ENCODE results near the gene ETV5. TPM values are rescaled to one million over a fixed set of nuclear protein-coding genes. Genes with fewer than 3 reads are reported as not detected.
"Not testable (repeated sequence)": the region's sequence is repeated elsewhere in the genome, so short reads cannot be mapped to it uniquely, and the experiment has no call there.

The ETV5 gene
- total RNA-seq, 2 donors from 2014 or later, result 0.99 to 1.2 TPM

GRCh38 chr3:186022931-186023330, 86.0 kb downstream of the ETV5 start:
- no peak for ATAC-seq (replicated peaks)
- no peak overlapping the region for H3K4me3 Mint-ChIP-seq
- no peak overlapping the region for H3K27ac Mint-ChIP-seq
- no peaks in the 10 kb centered on the region for H3K36me3 Mint-ChIP-seq (ENCODE audit: low read depth)
- peaks cover 21% of the 10 kb centered on the region for H3K27me3 Mint-ChIP-seq
- peaks cover 4% of the 10 kb centered on the region for H3K4me1 Mint-ChIP-seq
- H3K9me3 Mint-ChIP-seq, result no peaks in the 10 kb centered on the region

GRCh38 chr3:186021673-186022362, 87.1 kb downstream of the ETV5 start:
- ATAC-seq (replicated peaks), result no peak
- Mint-ChIP-seq H3K4me3 (no peak overlapping the region), H3K9me3 (no peaks in the 10 kb centered on the region), H3K27me3 (peaks cover 26% of the 10 kb centered on the region), H3K27ac (no peak overlapping the region), H3K36me3 (ENCODE audit: low read depth) (no peaks in the 10 kb centered on the region), H3K4me1 (peaks cover 4% of the 10 kb centered on the region)

GRCh38 chr3:186021250-186021649, 87.6 kb downstream of the ETV5 start:
- not testable (repeated sequence) for ATAC-seq (replicated peaks); H3K9me3 Mint-ChIP-seq; H3K36me3 Mint-ChIP-seq (ENCODE audit: low read depth); H3K27ac Mint-ChIP-seq; H3K4me1 Mint-ChIP-seq; H3K4me3 Mint-ChIP-seq
- peaks cover 23% of the 10 kb centered on the region for H3K27me3 Mint-ChIP-seq

GRCh38 chr3:186019288-186019687, 89.6 kb downstream of the ETV5 start:
- H3K27me3 Mint-ChIP-seq, result peaks cover 16% of the 10 kb centered on the region
- not testable (repeated sequence) for H3K27ac Mint-ChIP-seq; H3K4me1 Mint-ChIP-seq; H3K4me3 Mint-ChIP-seq; H3K9me3 Mint-ChIP-seq; ATAC-seq (replicated peaks); H3K36me3 Mint-ChIP-seq (ENCODE audit: low read depth)

GRCh38 chr3:186014866-186015265, 94.0 kb downstream of the ETV5 start:
- H3K4me3 Mint-ChIP-seq, result no peak overlapping the region
- H3K4me1 Mint-ChIP-seq, result no peaks in the 10 kb centered on the region
- H3K27ac Mint-ChIP-seq, result no peak overlapping the region
- H3K36me3 Mint-ChIP-seq (ENCODE audit: low read depth), result no peaks in the 10 kb centered on the region
- H3K27me3 Mint-ChIP-seq, result peaks cover 28% of the 10 kb centered on the region
- H3K9me3 Mint-ChIP-seq, result no peaks in the 10 kb centered on the region
- no peak for ATAC-seq (replicated peaks)

- Mint-ChIP-seq H3K27me3 (peaks cover 23% of the 10 kb centered on the region), H3K4me1 (no peaks in the 10 kb centered on the region), H3K36me3 (ENCODE audit: low read depth) (no peaks in the 10 kb centered on the region), H3K4me3 (no peak overlapping the region), H3K27ac (no peak overlapping the region), H3K9me3 (no peaks in the 10 kb centered on the region)
- ATAC-seq (replicated peaks), result no peak
Measured at GRCh38 chr3:186013312-186013711, 95.6 kb downstream of the ETV5 start.

- Mint-ChIP-seq H3K4me3 (no peak overlapping the region), H3K27me3 (peaks cover 18% of the 10 kb centered on the region), H3K36me3 (ENCODE audit: low read depth) (no peaks in the 10 kb centered on the region), H3K9me3 (no peaks in the 10 kb centered on the region), H3K27ac (no peak overlapping the region), H3K4me1 (no peaks in the 10 kb centered on the region)
- no peak for ATAC-seq (replicated peaks)
Measured at GRCh38 chr3:186012137-186012536, 96.8 kb downstream of the ETV5 start.

GRCh38 chr3:186004671-186005070, 104.2 kb downstream of the ETV5 start:
- no peaks in the 10 kb centered on the region for H3K36me3 Mint-ChIP-seq (ENCODE audit: low read depth)
- no peak for ATAC-seq (replicated peaks)
- H3K9me3 Mint-ChIP-seq, result no peaks in the 10 kb centered on the region
- peaks cover 12% of the 10 kb centered on the region for H3K27me3 Mint-ChIP-seq
- no peak overlapping the region for H3K27ac Mint-ChIP-seq
- no peaks in the 10 kb centered on the region for H3K4me1 Mint-ChIP-seq
- H3K4me3 Mint-ChIP-seq, result no peak overlapping the region

GRCh38 chr3:186004209-186004608, 104.7 kb downstream of the ETV5 start:
- no peak for ATAC-seq (replicated peaks)
- H3K9me3 Mint-ChIP-seq, result no peaks in the 10 kb centered on the region
- peaks cover 12% of the 10 kb centered on the region for H3K27me3 Mint-ChIP-seq
- H3K27ac Mint-ChIP-seq, result no peak overlapping the region
- H3K4me3 Mint-ChIP-seq, result no peak overlapping the region
- H3K4me1 Mint-ChIP-seq, result no peaks in the 10 kb centered on the region
- H3K36me3 Mint-ChIP-seq (ENCODE audit: low read depth), result no peaks in the 10 kb centered on the region

GRCh38 chr3:186003610-186004009, 105.3 kb downstream of the ETV5 start:
- Mint-ChIP-seq H3K27me3 (peaks cover 12% of the 10 kb centered on the region), H3K9me3 (no peaks in the 10 kb centered on the region), H3K4me1 (no peaks in the 10 kb centered on the region), H3K36me3 (ENCODE audit: low read depth) (no peaks in the 10 kb centered on the region), H3K27ac (no peak overlapping the region), H3K4me3 (no peak overlapping the region)
- peak; percentile 58 for ATAC-seq (replicated peaks)

- H3K27ac Mint-ChIP-seq, result no peak overlapping the region
- no peak for ATAC-seq (replicated peaks)
- H3K36me3 Mint-ChIP-seq (ENCODE audit: low read depth), result no peaks in the 10 kb centered on the region
- H3K4me3 Mint-ChIP-seq, result no peak overlapping the region
- H3K27me3 Mint-ChIP-seq, result peaks cover 12% of the 10 kb centered on the region
- no peaks in the 10 kb centered on the region for H3K9me3 Mint-ChIP-seq
- H3K4me1 Mint-ChIP-seq, result no peaks in the 10 kb centered on the region
Measured at GRCh38 chr3:186002884-186003472, 105.9 kb downstream of the ETV5 start.

- H3K27ac Mint-ChIP-seq, result no peak overlapping the region
- H3K4me3 Mint-ChIP-seq, result no peak overlapping the region
- H3K4me1 Mint-ChIP-seq, result no peaks in the 10 kb centered on the region
- ATAC-seq (replicated peaks), result no peak
- H3K36me3 Mint-ChIP-seq (ENCODE audit: low read depth), result no peaks in the 10 kb centered on the region
- H3K9me3 Mint-ChIP-seq, result no peaks in the 10 kb centered on the region
- H3K27me3 Mint-ChIP-seq, result peaks cover 12% of the 10 kb centered on the region
Measured at GRCh38 chr3:186001842-186002241, 107.0 kb downstream of the ETV5 start.

- no peaks in the 10 kb centered on the region for H3K9me3 Mint-ChIP-seq
- H3K4me1 Mint-ChIP-seq, result no peaks in the 10 kb centered on the region
- H3K27ac Mint-ChIP-seq, result no peak overlapping the region
- no peaks in the 10 kb centered on the region for H3K36me3 Mint-ChIP-seq (ENCODE audit: low read depth)
- ATAC-seq (replicated peaks), result no peak
- H3K4me3 Mint-ChIP-seq, result no peak overlapping the region
- H3K27me3 Mint-ChIP-seq, result peaks cover 12% of the 10 kb centered on the region
Measured at GRCh38 chr3:185999221-185999620, 109.7 kb downstream of the ETV5 start.

GRCh38 chr3:185998136-185998535, 110.8 kb downstream of the ETV5 start:
- H3K4me3 Mint-ChIP-seq, result no peak overlapping the region
- ATAC-seq (replicated peaks), result no peak
- peaks cover 12% of the 10 kb centered on the region for H3K27me3 Mint-ChIP-seq
- no peak overlapping the region for H3K27ac Mint-ChIP-seq
- H3K9me3 Mint-ChIP-seq, result no peaks in the 10 kb centered on the region
- H3K36me3 Mint-ChIP-seq (ENCODE audit: low read depth), result no peaks in the 10 kb centered on the region
- H3K4me1 Mint-ChIP-seq, result no peaks in the 10 kb centered on the region

GRCh38 chr3:185997130-185997529, 111.8 kb downstream of the ETV5 start:
- no peaks in the 10 kb centered on the region for H3K36me3 Mint-ChIP-seq (ENCODE audit: low read depth)
- no peak overlapping the region for H3K27ac Mint-ChIP-seq
- H3K4me1 Mint-ChIP-seq, result no peaks in the 10 kb centered on the region
- ATAC-seq (replicated peaks), result no peak
- no peak overlapping the region for H3K4me3 Mint-ChIP-seq
- H3K27me3 Mint-ChIP-seq, result peaks cover 6% of the 10 kb centered on the region
- H3K9me3 Mint-ChIP-seq, result no peaks in the 10 kb centered on the region
